Gastroesophageal sphincter (tissue), 3 donors: ENCODE data around the gene SEC24B.

ENCODE experiments used
- CTCF ChIP-seq, 4 experiments: fragments of 200-600 bp in 2 of 4; fragments of 450-650 bp in 2 of 4; sonication (generic) in 1 of 4; IDR thresholded peaks; one replicate each; pipeline ENCODE4 v1.5.1; 2017 to 2019; ENCODE audit warnings: antibody characterized with exemption in 4 of 4, mild to moderate bottlenecking in 2 of 4, moderate library complexity in 2 of 4
- EP300 ChIP-seq: sonication (generic); formaldehyde crosslinking; IDR thresholded peaks from one replicate; pipeline ENCODE4 v1.6.1; 2017; ENCODE audit warnings: antibody characterized with exemption, mild to moderate bottlenecking
- POLR2A ChIP-seq, 2 donors: fragments of 450-650 bp; IDR thresholded peaks; one replicate each; pipeline ENCODE4 v1.6.1; 2017; ENCODE audit warnings: antibody characterized with exemption in 2 of 2, mild to moderate bottlenecking in 2 of 2, moderate library complexity in 1 of 2
- POLR2AphosphoS5 ChIP-seq: sonication (generic); formaldehyde crosslinking; IDR thresholded peaks from one replicate; pipeline ENCODE4 v1.6.1; 2017; ENCODE audit warnings: antibody characterized with exemption

GRCh38 chr4:109433205-109434006 lies at the start of gene SEC24B:
- peak; percentile 84 to 97 (median 97) for TF ChIP-seq CTCF (IDR thresholded peaks at IDR 0.05)
- TF ChIP-seq POLR2AphosphoS5: peak; percentile 47
- peak; percentile 60 to 68 for TF ChIP-seq POLR2A (IDR thresholded peaks at IDR 0.05)
- TF ChIP-seq EP300: no peak
